Activated T-helper 1 cell treated with anti-CD3 and anti-CD28 coated beads, Interleukin-2, amount 50 U/mL, for 16 hours (primary cell): ENCODE results near the gene ZNF567.

ENCODE experiments used
- DNase-seq, 2 donors: peaks; one replicate each; pipeline ENCODE4 v3.0.0-alpha.2; 2020; ENCODE audit warnings: low read depth in 1 of 2, low spot score in 1 of 2

ZNF567 gene

DNA sequence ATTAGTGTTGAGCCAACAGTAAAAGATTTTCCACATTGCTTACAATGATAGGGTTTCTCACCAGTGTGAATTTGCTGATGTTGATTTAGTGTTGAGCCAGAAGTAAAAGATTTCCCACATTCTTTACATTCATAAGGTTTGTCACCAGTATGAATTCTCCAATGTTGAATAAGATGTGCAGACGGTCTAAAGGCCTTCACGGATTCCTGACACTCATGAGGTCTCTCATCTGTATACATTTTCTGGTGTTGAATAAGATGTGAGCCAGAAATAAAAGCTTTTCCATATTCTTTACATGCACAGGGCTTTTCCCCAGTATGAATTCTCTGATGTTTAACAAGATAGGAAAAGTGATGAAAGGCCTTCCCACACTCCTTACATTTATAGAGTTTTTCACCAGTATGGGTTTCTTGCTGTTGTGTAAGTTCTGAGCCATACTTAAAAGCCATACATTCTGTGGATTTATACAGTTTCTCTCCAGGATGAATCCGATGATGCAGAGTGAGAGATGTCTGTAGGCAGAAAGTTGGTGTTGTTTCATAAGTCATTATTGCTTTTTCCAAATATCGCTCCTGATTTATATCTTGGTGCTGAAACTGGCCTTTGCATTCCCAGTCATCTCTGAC, 62.8 kb downstream of the ZNF567 start:
- DNase-seq, result no peak
